Natural killer cell (primary cell): ENCODE measurements around the gene CNKSR3. TPM values are rescaled to one million over a fixed set of nuclear protein-coding genes. Genes with fewer than 3 reads are reported as not detected.

ENCODE experiments used
- ATAC-seq, 3 donors: fragments of 150-1000 bp in 2 of 3; fragments of 200-7000 bp in 1 of 3; cut with Tn5 transposase; 1 replicate in 1 of 3; 2 replicates in 2 of 3; pipeline ENCODE4 v1.10.0; 2021; ENCODE audit warnings: mild to moderate bottlenecking in 2 of 3, moderate library complexity in 2 of 3
- DNase-seq, 2 donors: peaks; one replicate each; pipeline versions ENCODE4 v3.0.0 to v3.0.0-alpha.2; 2013 to 2021; ENCODE audit warnings: mixed read lengths in 1 of 2
- H3K27ac ChIP-seq: one replicate; pipeline ENCODE4 v1.5.1; 2013; ENCODE audit warnings: mild to moderate bottlenecking, low read length
- H3K27me3 ChIP-seq: one replicate; pipeline ENCODE4 v1.6.1; 2013; ENCODE audit warnings: low read length; ENCODE audit not compliant: control insufficient read depth, insufficient read depth
- H3K36me3 ChIP-seq: one replicate; pipeline ENCODE4 v1.6.1; 2013; ENCODE audit warnings: low read length; ENCODE audit not compliant: control insufficient read depth, insufficient read depth
- H3K4me1 ChIP-seq: one replicate; pipeline ENCODE4 v1.6.1; 2013; ENCODE audit warnings: low read length; ENCODE audit not compliant: control insufficient read depth, insufficient read depth
- H3K4me3 ChIP-seq: one replicate; pipeline ENCODE4 v1.5.1; 2013; ENCODE audit warnings: low read length
- H3K9me3 ChIP-seq: one replicate; pipeline ENCODE4 v1.6.1; 2013; ENCODE audit warnings: low read length; ENCODE audit not compliant: control insufficient read depth, insufficient read depth
- H3K27ac Mint-ChIP-seq, 2 donors: one replicate each; pipeline ENCODE4 v1.8.0; 2022; ENCODE audit warnings: mild to moderate bottlenecking in 2 of 2, mixed read lengths in 2 of 2, moderate library complexity in 1 of 2
- H3K27me3 Mint-ChIP-seq, 2 donors: one replicate each; pipeline ENCODE4 v1.8.0; 2022; ENCODE audit warnings: low read depth in 2 of 2, mixed read lengths in 2 of 2
- H3K36me3 Mint-ChIP-seq: one replicate; pipeline ENCODE4 v1.8.0; 2022; ENCODE audit warnings: mixed read lengths
- H3K4me1 Mint-ChIP-seq, 2 donors: one replicate each; pipeline ENCODE4 v1.8.0; 2022; ENCODE audit warnings: mixed read lengths in 2 of 2
- H3K4me3 Mint-ChIP-seq: one replicate; pipeline ENCODE4 v1.8.0; 2022; ENCODE audit warnings: mild to moderate bottlenecking, moderate library complexity, mixed read lengths
- H3K9me3 Mint-ChIP-seq, 2 donors: one replicate each; pipeline ENCODE4 v1.8.0; 2022; ENCODE audit warnings: mixed read lengths in 2 of 2
- WGBS: methylation state at CpG from one replicate; pipeline ENCODE4 v1.1.7; 2013; ENCODE audit warnings: missing lambda C conversion rate; ENCODE audit not compliant: insufficient coverage; 5-methylcytosine and 5-hydroxymethylcytosine counted together
- intact Hi-C: fragments of 100-400 bp; cut with micrococcal nuclease; formaldehyde crosslinking; loops from one replicate; pipeline ENCODE4 v1.14.2; 2022
- total RNA-seq, 4 donors: library from RNA; stranded (reverse); fragments of 120-200 nt in 1 of 4; gene quantifications; one replicate each; pipeline versions ENCODE4 v1.2.3 to v1.2.4, GENCODE V29; 2013 to 2022
- TF ChIP-seq, protein P1 (sequence below): fragments of 200-600 bp; IDR thresholded peaks from one replicate; pipeline ENCODE4 v1.8.0; 2022; ENCODE audit warnings: antibody characterized with exemption

The CNKSR3 gene
- total RNA-seq, 3 donors from 2014 or later (not counting 1 experiment from before 2014, with no cell fraction given): 0.18 TPM; not detected in 2

GRCh38 chr6:154479351-154479769, 31.1 kb downstream of the CNKSR3 start:
- WGBS: 87% methylated on average over 9 of the region's 9 CpGs
- Mint-ChIP-seq H3K4me3 (no peak overlapping the region), H3K27ac (no peak overlapping the region), H3K9me3 (no peaks in the 10 kb centered on the region), H3K27me3 (peaks cover 5 to 25% of the 10 kb centered on the region in 2 donors), H3K36me3 (no peaks in the 10 kb centered on the region), H3K4me1 (no peaks in the 10 kb centered on the region)
- H3K36me3 ChIP-seq: no peaks in the 10 kb centered on the region
- H3K4me3 ChIP-seq: no peak overlapping the region
- TF ChIP-seq, protein P1, sequence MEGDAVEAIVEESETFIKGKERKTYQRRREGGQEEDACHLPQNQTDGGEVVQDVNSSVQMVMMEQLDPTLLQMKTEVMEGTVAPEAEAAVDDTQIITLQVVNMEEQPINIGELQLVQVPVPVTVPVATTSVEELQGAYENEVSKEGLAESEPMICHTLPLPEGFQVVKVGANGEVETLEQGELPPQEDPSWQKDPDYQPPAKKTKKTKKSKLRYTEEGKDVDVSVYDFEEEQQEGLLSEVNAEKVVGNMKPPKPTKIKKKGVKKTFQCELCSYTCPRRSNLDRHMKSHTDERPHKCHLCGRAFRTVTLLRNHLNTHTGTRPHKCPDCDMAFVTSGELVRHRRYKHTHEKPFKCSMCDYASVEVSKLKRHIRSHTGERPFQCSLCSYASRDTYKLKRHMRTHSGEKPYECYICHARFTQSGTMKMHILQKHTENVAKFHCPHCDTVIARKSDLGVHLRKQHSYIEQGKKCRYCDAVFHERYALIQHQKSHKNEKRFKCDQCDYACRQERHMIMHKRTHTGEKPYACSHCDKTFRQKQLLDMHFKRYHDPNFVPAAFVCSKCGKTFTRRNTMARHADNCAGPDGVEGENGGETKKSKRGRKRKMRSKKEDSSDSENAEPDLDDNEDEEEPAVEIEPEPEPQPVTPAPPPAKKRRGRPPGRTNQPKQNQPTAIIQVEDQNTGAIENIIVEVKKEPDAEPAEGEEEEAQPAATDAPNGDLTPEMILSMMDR: no peak
- H3K27me3 ChIP-seq: no peaks in the 10 kb centered on the region
- DNase-seq: no peak
- no peak for ATAC-seq
- H3K27ac ChIP-seq: no peak overlapping the region
- H3K4me1 ChIP-seq: no peaks in the 10 kb centered on the region
- intact Hi-C loops: no loop called here
- no peaks in the 10 kb centered on the region for H3K9me3 ChIP-seq

GRCh38 chr6:154478701-154479060, 31.8 kb downstream of the CNKSR3 start:
- Histone ChIP-seq H3K9me3 (no peaks in the 10 kb centered on the region), H3K27me3 (no peaks in the 10 kb centered on the region), H3K4me3 (no peak overlapping the region), H3K36me3 (no peaks in the 10 kb centered on the region), H3K27ac (no peak overlapping the region), H3K4me1 (no peaks in the 10 kb centered on the region)
- no peak for DNase-seq
- Mint-ChIP-seq H3K36me3 (no peaks in the 10 kb centered on the region), H3K27ac (no peak overlapping the region), H3K4me3 (no peak overlapping the region), H3K27me3 (peaks cover 5 to 25% of the 10 kb centered on the region in 2 donors), H3K4me1 (no peaks in the 10 kb centered on the region), H3K9me3 (no peaks in the 10 kb centered on the region)
- no peak for ATAC-seq
- TF ChIP-seq, protein P1: no peak
- 88% methylated on average over 1 of the region's 1 CpG for WGBS
- intact Hi-C loops: no loop called here

- 66% methylated on average over 12 of the region's 12 CpGs for WGBS
- peaks cover 3 to 25% of the 10 kb centered on the region in 2 donors for H3K27me3 Mint-ChIP-seq
- Histone ChIP-seq H3K4me1 (no peaks in the 10 kb centered on the region), H3K9me3 (no peaks in the 10 kb centered on the region), H3K4me3 (no peak overlapping the region), H3K27ac (no peak overlapping the region), H3K27me3 (no peaks in the 10 kb centered on the region), H3K36me3 (no peaks in the 10 kb centered on the region)
- intact Hi-C loops: no loop called here
- TF ChIP-seq, protein P1: no peak
- H3K4me1 Mint-ChIP-seq: no peaks in the 10 kb centered on the region
- H3K36me3 Mint-ChIP-seq: no peaks in the 10 kb centered on the region
- H3K27ac Mint-ChIP-seq: no peak overlapping the region
- DNase-seq: no peak
- no peaks in the 10 kb centered on the region for H3K9me3 Mint-ChIP-seq
- no peak for ATAC-seq
- H3K4me3 Mint-ChIP-seq: no peak overlapping the region
Measured at GRCh38 chr6:154478021-154478700, 32.3 kb downstream of the CNKSR3 start.

DNA sequence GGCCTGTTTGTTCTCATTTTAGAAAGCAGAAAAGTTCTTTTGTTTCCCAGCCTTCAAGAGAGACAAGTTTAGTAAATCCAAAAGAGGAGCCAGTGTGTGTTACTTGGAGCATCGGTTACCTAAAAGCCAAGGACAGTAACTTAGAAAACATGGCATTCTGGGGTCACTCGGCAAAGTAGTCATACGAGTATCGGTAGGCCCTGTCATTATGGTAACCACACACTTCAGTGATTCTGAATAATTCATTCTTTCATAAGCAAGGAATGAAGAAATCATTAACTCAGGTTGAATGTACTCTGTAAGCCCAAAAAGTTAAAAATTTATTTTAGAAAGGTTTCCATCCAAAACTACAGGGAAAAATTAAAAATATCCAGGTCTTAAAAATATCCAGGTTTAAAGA, 34.0 kb downstream of the CNKSR3 start:
- TF ChIP-seq, protein P1: no peak

More for the DNA sequence above, 34.0 kb downstream of the CNKSR3 start:
- Mint-ChIP-seq H3K4me3 (no peak overlapping the region), H3K36me3 (no peaks in the 10 kb centered on the region), H3K9me3 (no peaks in the 10 kb centered on the region), H3K27ac (no peak overlapping the region), H3K4me1 (no peaks in the 10 kb centered on the region), H3K27me3 (peaks cover 5 to 20% of the 10 kb centered on the region in 2 donors)
- ATAC-seq (no peak), DNase-seq (no peak)
- no peaks in the 10 kb centered on the region for H3K36me3 ChIP-seq
- H3K9me3 ChIP-seq: no peaks in the 10 kb centered on the region
- no peaks in the 10 kb centered on the region for H3K4me1 ChIP-seq
- intact Hi-C loops: no loop called here
- H3K4me3 ChIP-seq: no peak overlapping the region
- H3K27me3 ChIP-seq: no peaks in the 10 kb centered on the region
- WGBS: 95% methylated on average over 4 of the region's 4 CpGs
- no peak overlapping the region for H3K27ac ChIP-seq
